NCI-H460 (cell line): Measurements from ENCODE around the gene SYT13. TPM values are rescaled to one million over a fixed set of nuclear protein-coding genes. Genes with fewer than 3 reads are reported as not detected.

ENCODE experiments used
- DNase-seq: peaks from one replicate; pipeline ENCODE4 v3.0.0-alpha.2; 2016; ENCODE audit warnings: low read depth; ENCODE audit errors: extremely low read depth
- polyA plus RNA-seq: library from polyadenylated mRNA; depleted of rRNA; stranded (reverse); fragments of >200 nt; gene quantifications from 2 replicates; pipeline ENCODE4 v1.2.3, GENCODE V29; 2014; cell fraction: nucleus; rRNA removed
- total RNA-seq: library from RNA; depleted of rRNA; stranded (reverse); fragments of >200 nt; shearing (Covaris generic); gene quantifications from 2 replicates; pipeline ENCODE4 v1.2.3, GENCODE V29; 2014; rRNA removed

SYT13 gene, protein sequence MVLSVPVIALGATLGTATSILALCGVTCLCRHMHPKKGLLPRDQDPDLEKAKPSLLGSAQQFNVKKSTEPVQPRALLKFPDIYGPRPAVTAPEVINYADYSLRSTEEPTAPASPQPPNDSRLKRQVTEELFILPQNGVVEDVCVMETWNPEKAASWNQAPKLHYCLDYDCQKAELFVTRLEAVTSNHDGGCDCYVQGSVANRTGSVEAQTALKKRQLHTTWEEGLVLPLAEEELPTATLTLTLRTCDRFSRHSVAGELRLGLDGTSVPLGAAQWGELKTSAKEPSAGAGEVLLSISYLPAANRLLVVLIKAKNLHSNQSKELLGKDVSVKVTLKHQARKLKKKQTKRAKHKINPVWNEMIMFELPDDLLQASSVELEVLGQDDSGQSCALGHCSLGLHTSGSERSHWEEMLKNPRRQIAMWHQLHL
- not detected in 2 replicates for total RNA-seq
- polyA plus RNA-seq = not detected in 2 replicates

GRCh38 chr11:45285930-45286632 lies at the start of gene SYT13:
Gene SYT13 (minus strand): TSS chr11:45286341. CDS start chr11:45286207, 134 bp downstream.
- no peak for DNase-seq

DNA sequence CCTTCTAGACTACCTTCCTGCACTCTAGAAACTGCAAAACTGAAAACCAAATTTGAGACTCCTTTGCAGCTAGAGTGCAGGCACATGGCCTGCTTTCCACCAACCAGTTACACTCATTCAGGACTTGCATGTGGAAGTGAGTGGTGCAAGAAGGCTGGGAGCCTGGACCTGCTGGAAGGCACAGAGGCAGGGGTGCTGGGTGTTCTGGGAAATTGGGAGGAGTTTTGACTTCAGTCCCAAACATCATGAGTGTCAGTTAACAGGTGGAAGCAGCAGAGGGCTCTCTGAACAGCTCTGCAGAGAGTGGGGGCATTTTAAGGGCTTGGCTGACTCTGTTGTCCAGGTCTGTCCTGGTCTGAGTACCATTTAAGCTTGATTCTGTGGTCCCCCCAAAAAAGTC lies 49.3 kb upstream of the SYT13 start:
- no peak for DNase-seq

DNA sequence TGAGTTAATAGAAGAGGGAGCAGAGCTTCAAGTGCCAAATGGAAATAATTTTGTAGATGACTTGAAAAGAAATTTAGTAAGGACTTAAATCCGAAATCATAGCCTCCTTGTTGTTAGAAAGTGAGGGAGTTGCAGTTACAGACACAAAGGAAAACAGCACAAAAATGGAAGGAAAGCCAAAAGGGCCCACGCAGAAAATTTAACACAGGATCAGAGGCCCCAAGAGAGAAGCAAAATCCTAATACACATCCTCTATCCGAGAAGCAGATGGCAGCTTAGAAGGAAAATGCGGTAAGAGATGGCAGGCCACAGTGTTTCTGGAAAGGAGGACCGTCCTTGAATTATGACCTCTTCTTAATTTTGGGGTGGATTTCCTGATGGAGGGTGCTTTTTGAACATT lies 48.7 kb upstream of the SYT13 start:
- DNase-seq = no peak

DNA sequence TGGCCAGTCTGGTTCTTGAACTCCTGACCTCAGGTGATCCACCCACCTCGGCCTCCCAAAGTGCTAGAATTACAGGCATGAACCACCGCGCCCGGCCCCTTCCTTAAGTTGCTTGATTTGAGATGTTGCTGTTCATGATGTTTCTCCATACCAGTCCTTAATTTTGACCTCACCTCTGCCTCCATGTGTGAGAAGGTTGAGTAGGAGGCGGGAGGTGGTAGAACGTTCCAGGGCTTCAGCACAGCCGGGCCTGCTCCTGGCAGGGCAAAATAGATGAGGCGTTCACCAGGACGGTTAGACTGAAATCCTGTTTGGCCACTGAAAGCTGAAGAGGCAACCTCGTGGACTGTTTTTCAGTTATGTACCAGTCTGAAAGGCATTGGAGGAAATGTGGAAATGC lies 48.3 kb upstream of the SYT13 start:
- DNase-seq = no peak

GRCh38 chr11:45333001-45333971 lies 47.1 kb upstream of the SYT13 start:
- no peak for DNase-seq

GRCh38 chr11:45332276-45332934 lies 46.3 kb upstream of the SYT13 start:
- no peak for DNase-seq

GRCh38 chr11:45331839-45332238 lies 45.7 kb upstream of the SYT13 start:
- DNase-seq = no peak

- DNase-seq = no peak
Measured at GRCh38 chr11:45328726-45329125, 42.6 kb upstream of the SYT13 start.

GRCh38 chr11:45324459-45324858 lies 38.3 kb upstream of the SYT13 start:
- no peak for DNase-seq

- DNase-seq = no peak
Measured at GRCh38 chr11:45323601-45324249, 37.6 kb upstream of the SYT13 start.

DNA sequence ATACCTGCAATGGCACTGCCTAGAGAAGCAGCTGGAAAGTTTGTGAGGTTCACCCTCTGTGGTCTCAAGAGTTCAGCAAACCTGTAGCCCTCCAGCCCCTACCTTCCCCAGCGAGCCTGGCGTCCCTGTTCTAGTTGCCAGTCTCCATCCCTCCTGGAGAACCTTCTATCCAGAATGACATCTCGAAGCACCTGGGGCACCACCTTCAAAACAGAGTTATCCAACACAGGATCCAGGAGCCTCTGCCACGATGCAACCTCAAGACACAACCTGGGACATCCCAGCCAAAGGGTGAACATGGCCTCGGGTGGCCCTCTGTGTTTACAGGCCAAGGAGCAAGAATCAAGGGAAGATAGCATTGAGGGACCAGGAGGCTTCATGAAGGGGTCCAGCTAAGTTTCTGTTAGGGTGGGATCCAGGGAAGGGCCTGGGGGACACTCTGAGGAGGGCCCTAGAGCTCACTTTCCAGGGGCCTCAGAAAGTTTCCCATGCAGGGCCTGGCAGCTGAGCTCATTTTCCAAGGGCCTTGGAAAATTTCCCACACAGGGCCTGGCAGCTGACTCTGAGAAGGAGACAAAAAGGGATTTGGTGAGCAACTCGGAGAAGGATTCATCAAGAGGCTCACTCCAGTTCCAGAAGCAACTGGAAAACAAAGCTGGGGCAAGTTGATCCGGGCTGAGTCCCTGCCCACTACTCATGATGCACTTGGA lies 36.9 kb upstream of the SYT13 start:
- DNase-seq = no peak

DNA sequence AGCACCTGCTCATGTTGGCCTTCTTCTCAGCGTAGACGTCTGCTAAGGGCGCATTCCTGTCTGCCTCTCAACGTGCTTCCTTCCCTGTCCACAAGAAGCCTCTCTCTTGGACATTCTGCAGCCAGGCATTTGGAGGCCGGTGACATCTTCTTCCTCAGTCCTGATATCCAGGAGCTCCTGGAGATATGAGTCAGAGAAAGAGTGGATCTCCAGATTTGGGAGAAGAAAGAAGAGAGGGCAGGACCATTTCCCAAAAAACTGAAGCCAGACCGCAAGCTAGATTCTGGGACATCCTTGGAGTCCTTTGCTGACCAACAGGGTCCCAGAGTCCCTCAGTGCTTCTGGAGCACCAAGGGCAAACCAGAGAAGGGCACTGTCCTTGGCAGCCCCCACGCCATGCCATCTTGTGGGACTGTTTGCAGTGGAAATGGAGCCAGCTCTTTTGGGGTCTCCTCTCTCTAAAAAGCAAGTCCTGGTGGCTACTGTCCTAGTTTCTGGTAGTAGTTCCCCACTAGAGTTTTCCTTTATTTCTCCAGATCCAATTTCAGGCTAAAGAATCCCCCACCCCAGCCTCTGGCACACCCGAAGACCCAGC lies 36.1 kb upstream of the SYT13 start:
- DNase-seq = no peak

DNA sequence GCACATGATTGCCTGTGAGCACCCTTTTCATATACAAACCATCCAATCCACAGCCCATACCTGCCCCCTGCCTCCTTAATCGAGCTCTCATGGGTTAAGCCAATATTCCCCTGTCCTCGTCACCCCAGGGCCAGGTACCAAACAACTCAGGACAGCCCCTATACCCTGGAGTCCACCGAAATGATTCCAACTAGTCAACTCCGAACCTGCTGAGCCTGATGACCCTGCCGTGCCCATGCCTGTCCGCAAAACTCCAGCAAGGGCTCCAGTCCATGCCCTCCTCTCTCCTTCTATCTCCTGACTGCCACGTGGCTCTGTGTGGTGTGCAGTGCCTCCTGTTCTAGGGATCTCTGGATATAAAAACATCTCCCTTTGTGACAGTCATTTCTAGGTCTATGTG lies 35.5 kb upstream of the SYT13 start:
- DNase-seq = no peak

DNA sequence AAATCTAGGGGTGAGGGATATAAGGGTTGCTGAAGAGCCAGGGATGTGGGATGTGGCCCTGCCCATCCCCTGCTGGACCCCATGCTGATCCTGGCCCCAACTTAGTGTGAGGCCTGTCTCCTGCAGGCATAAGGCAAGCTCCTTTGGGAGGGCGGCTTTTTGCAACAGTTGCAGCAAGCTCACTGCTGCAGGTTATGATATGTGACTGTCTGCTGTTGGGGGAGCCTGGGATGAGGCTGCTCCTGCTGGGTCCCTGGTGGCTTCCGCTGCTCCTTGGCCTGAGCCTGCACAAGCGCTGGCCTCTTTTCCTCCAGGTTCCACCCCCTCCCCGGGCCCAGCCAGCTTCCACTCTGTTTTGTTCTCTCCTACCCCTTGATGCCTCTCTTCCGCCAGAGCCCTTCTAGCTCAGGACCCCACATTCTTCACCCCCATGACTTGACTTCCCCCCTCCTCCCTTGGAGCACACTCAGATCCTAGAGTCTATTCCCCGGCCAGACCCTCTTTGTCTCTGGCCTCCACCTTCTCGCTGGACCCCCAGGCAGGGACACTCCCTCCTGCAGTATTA lies 35.0 kb upstream of the SYT13 start:
- no peak for DNase-seq

DNA sequence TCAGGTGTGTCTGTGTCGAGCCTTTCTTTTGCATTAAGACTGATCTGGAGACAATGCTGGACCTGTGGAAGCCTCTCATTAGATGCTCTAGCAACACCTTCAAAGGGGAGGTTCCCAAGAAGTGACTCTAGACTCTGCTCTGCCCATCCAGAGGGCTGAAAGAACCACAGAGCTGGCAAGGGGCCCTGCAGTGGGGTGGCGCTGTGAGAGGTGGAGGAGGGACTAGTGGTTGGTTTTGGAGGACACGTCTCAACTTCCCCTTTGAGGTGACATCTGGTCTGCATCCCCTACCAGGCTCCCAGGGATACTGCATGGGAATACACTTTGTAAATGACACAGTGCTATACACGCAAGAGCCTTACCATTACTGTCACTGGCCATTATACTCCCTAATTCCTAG lies 34.2 kb upstream of the SYT13 start:
- no peak for DNase-seq

DNA sequence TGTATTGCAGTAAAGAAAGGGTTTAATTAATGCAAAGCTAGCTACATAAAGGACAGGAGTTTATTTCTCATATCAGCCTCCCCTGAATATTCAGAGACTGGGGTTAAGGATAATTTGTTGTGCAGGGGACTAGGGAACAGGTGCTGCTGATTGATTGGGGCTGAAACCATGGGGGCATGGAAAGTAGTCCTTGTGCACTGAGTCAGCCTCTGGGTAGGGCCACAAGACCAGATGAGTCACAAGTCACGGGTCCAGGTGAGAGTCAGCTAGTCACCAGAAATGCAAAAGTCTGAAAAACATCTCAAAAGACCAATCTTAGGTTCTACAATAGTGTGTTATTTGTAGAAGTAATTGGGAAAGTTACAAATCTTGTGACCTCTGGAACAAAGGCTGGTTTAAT lies 32.9 kb upstream of the SYT13 start:
- DNase-seq = no peak

DNA sequence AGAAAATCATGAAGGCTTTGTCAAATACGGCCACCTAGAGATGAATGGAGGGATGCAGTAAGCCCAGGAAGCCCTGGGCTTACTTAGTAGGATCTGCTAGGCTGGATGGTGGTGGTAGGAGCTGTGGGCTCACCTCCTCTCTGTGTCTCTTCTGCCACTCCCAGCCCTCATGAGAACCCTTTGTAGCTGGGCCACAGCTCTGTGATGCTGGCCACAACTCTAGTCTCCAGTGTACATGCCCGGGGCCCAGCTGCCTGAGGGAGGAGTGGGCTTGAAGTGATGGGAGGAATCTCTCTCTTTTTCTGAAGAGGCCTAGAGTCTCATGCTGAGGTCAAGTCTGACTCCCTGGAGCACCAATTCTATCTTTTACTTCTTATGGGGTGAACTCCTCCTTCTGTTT lies 32.4 kb upstream of the SYT13 start:
- no peak for DNase-seq

DNA sequence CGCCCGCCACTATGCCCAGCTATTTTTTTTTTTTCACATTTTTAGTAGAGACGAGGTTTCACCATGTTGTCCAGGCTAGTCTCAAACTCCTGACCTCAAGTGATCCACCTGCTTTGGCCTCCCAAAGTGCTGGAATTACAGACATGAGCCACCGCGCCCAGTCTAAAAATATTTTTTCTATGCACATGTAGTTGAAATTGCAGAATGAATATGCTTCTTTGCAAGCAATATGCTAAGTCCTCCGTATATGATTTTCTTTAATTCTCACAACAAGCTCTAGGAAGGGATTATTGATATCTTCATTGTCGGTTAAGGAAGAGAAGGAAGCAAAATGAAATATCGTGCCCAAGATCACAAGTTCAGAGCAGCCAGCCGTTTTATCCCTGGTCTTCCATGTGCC lies 30.1 kb upstream of the SYT13 start:
- DNase-seq = no peak
